WI38 (cell line): ENCODE results near the gene TENT5A.

Source experiments
- H3K4me3 ChIP-seq: 2 replicates; pipeline ENCODE4 v1.5.1; 2011; ENCODE audit warnings: low read depth, mild to moderate bottlenecking, control low read depth, low read length
- CTCF ChIP-seq: IDR thresholded peaks from 2 replicates; pipeline ENCODE4 v1.5.1; 2012; ENCODE audit warnings: low read depth, mild to moderate bottlenecking, control low read depth, low read length

The TENT5A gene

GRCh38 chr6:81792826-81793225 lies 40.3 kb upstream of the TENT5A start:
- no peak overlapping the region for H3K4me3 ChIP-seq
- TF ChIP-seq CTCF: no peak

GRCh38 chr6:81791756-81792155 lies 39.3 kb upstream of the TENT5A start:
- TF ChIP-seq CTCF: no peak
- no peak overlapping the region for H3K4me3 ChIP-seq

GRCh38 chr6:81790034-81790433 lies 37.6 kb upstream of the TENT5A start:
- no peak for TF ChIP-seq CTCF
- no peak overlapping the region for H3K4me3 ChIP-seq

- TF ChIP-seq CTCF: no peak
- H3K4me3 ChIP-seq: no peak overlapping the region
Observed at GRCh38 chr6:81789291-81789690, 36.8 kb upstream of the TENT5A start.

DNA sequence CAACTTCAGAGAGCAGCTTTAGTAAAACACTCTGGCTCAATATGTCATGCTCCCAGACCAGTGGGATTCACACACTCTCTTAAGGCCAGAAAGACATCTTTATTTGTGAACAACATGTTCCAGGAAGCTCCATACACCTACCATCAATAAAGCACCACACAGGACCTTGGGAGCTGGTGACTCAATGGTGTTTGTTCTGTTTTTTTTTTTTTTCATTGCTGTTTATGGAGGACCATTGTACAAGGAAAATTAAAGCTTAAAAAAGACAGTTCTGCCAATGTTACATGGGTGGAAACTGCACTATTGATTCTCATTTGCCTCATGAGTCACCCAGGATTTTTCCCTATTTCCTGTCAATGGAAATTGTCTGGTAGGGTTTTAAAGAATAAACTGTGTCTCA lies 36.3 kb upstream of the TENT5A start:
- no peak for TF ChIP-seq CTCF
- H3K4me3 ChIP-seq: no peak overlapping the region

- H3K4me3 ChIP-seq: no peak overlapping the region
- TF ChIP-seq CTCF: no peak
Observed at GRCh38 chr6:81787313-81788068, 35.0 kb upstream of the TENT5A start.

GRCh38 chr6:81786150-81786549 lies 33.7 kb upstream of the TENT5A start:
- no peak overlapping the region for H3K4me3 ChIP-seq
- TF ChIP-seq CTCF: no peak
